ENCODE data around the gene CARM1. TPM values are rescaled to one million over a fixed set of nuclear protein-coding genes. Genes with fewer than 3 reads are reported as not detected.

The CARM1 gene
- total and polyA plus RNA-seq, 2 donors (not counting 1 experiment from before 2014, with no cell fraction given) = 33.0 to 34.3 TPM

- Histone ChIP-seq H3K27ac (ENCODE audit: low read length in 2 of 2) (no peak overlapping the region), H3K4me3 (ENCODE audit: control extremely low read depth in 1 of 5, extremely low read depth in 1 of 5, insufficient read depth in 1 of 5, low read depth in 2 of 5, low read length in 4 of 5) (no peak overlapping the region), H3K4me2 (replicated peaks; ENCODE audit: low read depth, low read length, poor library complexity, severe bottlenecking) (no peak overlapping the region), H3K9ac (ENCODE audit: low read length) (no peak overlapping the region), H3K36me3 (replicated peaks in 1 of 2; ENCODE audit: control extremely low read depth in 1 of 2, control insufficient read depth in 1 of 2, extremely low read depth in 1 of 2, insufficient read depth in 2 of 2, low read length in 1 of 2) (no peaks in the 10 kb centered on the region), H3K79me2 (ENCODE audit: control insufficient read depth, insufficient read depth, low read length) (peaks cover 81% of the 10 kb centered on the region), H3K27me3 (replicated peaks in 1 of 4; ENCODE audit: control extremely low read depth in 1 of 4, control insufficient read depth in 3 of 4, insufficient read depth in 4 of 4, low read length in 3 of 4) (no peaks in the 10 kb centered on the region), H3K4me1 (ENCODE audit: control insufficient read depth in 2 of 2, insufficient read depth in 2 of 2, low read length in 2 of 2) (no peaks in the 10 kb centered on the region), H2AFZ (ENCODE audit: insufficient read depth, low read depth, low read length, poor library complexity, severe bottlenecking) (no peak overlapping the region), H3K9me3 (ENCODE audit: control extremely low read depth in 1 of 3, control insufficient read depth in 2 of 3, insufficient read depth in 1 of 3, low read length in 2 of 3) (no peaks in the 10 kb centered on the region), H4K20me1 (ENCODE audit: control insufficient read depth, insufficient read depth, low read length, poor library complexity, severe bottlenecking) (peaks cover 36% of the 10 kb centered on the region)
- H3K4me3 Mint-ChIP-seq = no peak overlapping the region
- H3K4me1 Mint-ChIP-seq = peaks cover 8% of the 10 kb centered on the region
- TF ChIP-seq, protein P1, sequence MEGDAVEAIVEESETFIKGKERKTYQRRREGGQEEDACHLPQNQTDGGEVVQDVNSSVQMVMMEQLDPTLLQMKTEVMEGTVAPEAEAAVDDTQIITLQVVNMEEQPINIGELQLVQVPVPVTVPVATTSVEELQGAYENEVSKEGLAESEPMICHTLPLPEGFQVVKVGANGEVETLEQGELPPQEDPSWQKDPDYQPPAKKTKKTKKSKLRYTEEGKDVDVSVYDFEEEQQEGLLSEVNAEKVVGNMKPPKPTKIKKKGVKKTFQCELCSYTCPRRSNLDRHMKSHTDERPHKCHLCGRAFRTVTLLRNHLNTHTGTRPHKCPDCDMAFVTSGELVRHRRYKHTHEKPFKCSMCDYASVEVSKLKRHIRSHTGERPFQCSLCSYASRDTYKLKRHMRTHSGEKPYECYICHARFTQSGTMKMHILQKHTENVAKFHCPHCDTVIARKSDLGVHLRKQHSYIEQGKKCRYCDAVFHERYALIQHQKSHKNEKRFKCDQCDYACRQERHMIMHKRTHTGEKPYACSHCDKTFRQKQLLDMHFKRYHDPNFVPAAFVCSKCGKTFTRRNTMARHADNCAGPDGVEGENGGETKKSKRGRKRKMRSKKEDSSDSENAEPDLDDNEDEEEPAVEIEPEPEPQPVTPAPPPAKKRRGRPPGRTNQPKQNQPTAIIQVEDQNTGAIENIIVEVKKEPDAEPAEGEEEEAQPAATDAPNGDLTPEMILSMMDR (IDR thresholded peaks at IDR 0.05) = no peak
- TF ChIP-seq EZH2 (IDR thresholded peaks at IDR 0.05; ENCODE audit: borderline replicate concordance, insufficient read depth, low read depth, low read length, poor library complexity, severe bottlenecking) = no peak
- intact Hi-C loops (cut with micrococcal nuclease) = no loop called here
- 73% methylated on average over 6 of the region's 7 CpGs for WGBS (ENCODE audit: insufficient coverage)
- ATAC-seq (ENCODE audit: low read depth) (no peak), DNase-seq (no peak)
- ChIA-PET POLR2A (no interaction called here), CTCF (no interaction called here)
- H3K9me3 Mint-ChIP-seq (ENCODE audit: insufficient read depth) = no peaks in the 10 kb centered on the region
- no peaks in the 10 kb centered on the region for H3K27me3 Mint-ChIP-seq
- no peak overlapping the region for H3K27ac Mint-ChIP-seq
These were observed 25.6 kb downstream of the CARM1 start for GRCh38 chr19:10896851-10897526.

GRCh38 chr19:10898633-10899032 is 27.3 kb downstream of the CARM1 start:
- ChIA-PET POLR2A (interaction anchor here (0.6 kb wide), 2 partner anchors 81 to 645 kb away, joined by 3 read pairs; no protein-coding TSS in a partner anchor), CTCF (interaction anchor here (0.6 to 0.9 kb wide), 3 partner anchors 26 to 343 kb away, joined by 3 to 4 read pairs (median 3); no protein-coding TSS in a partner anchor)
- H3K9ac ChIP-seq (ENCODE audit: low read length) = no peak overlapping the region
- H3K27ac ChIP-seq (ENCODE audit: low read length in 2 of 2) = no peak overlapping the region
- H3K27me3 Mint-ChIP-seq = no peaks in the 10 kb centered on the region
- H3K79me2 ChIP-seq (ENCODE audit: control insufficient read depth, insufficient read depth, low read length) = peaks cover 72% of the 10 kb centered on the region
- H3K4me2 ChIP-seq (replicated peaks; ENCODE audit: low read depth, low read length, poor library complexity, severe bottlenecking) = no peak overlapping the region
- WGBS (ENCODE audit: insufficient coverage) = 95% methylated on average over 9 of the region's 10 CpGs
- peaks cover 28% of the 10 kb centered on the region for H4K20me1 ChIP-seq (ENCODE audit: control insufficient read depth, insufficient read depth, low read length, poor library complexity, severe bottlenecking)
- intact Hi-C loops (cut with micrococcal nuclease) = no loop called here
- ATAC-seq (ENCODE audit: low read depth) (no peak), DNase-seq (no peak)
- peaks cover 8% of the 10 kb centered on the region for H3K4me1 Mint-ChIP-seq
- no peak overlapping the region for H3K4me3 Mint-ChIP-seq
- no peak overlapping the region for H3K4me3 ChIP-seq (ENCODE audit: control extremely low read depth in 1 of 5, extremely low read depth in 1 of 5, insufficient read depth in 1 of 5, low read depth in 2 of 5, low read length in 4 of 5)
- H2AFZ ChIP-seq (ENCODE audit: insufficient read depth, low read depth, low read length, poor library complexity, severe bottlenecking) = no peak overlapping the region
- H3K36me3 ChIP-seq (replicated peaks in 1 of 2; ENCODE audit: control extremely low read depth in 1 of 2, control insufficient read depth in 1 of 2, extremely low read depth in 1 of 2, insufficient read depth in 2 of 2, low read length in 1 of 2) = no peaks in the 10 kb centered on the region
- H3K27ac Mint-ChIP-seq = no peak overlapping the region
- peaks cover 0 to 3% (median 0%) of the 10 kb centered on the region in 3 donors for H3K9me3 ChIP-seq (ENCODE audit: control extremely low read depth in 1 of 3, control insufficient read depth in 2 of 3, insufficient read depth in 1 of 3, low read length in 2 of 3)
- H3K27me3 ChIP-seq (replicated peaks in 1 of 4; ENCODE audit: control extremely low read depth in 1 of 4, control insufficient read depth in 3 of 4, insufficient read depth in 4 of 4, low read length in 3 of 4) = no peaks in the 10 kb centered on the region
- H3K4me1 ChIP-seq (ENCODE audit: control insufficient read depth in 2 of 2, insufficient read depth in 2 of 2, low read length in 2 of 2) = no peaks in the 10 kb centered on the region
- peaks cover 3% of the 10 kb centered on the region for H3K9me3 Mint-ChIP-seq (ENCODE audit: insufficient read depth)
- TF ChIP-seq EZH2 (IDR thresholded peaks at IDR 0.05; ENCODE audit: borderline replicate concordance, insufficient read depth, low read depth, low read length, poor library complexity, severe bottlenecking) = no peak
- TF ChIP-seq, protein P1 (IDR thresholded peaks at IDR 0.05) = no peak
